Adipose tissue (tissue), 3 donors: ENCODE data around the gene GLT8D2. TPM values are rescaled to one million over a fixed set of nuclear protein-coding genes. Genes with fewer than 3 reads are reported as not detected.
A peak's percentile ranks its signal among the peaks of the same experiment; 100 is the strongest.

ENCODE experiments used
- H3K27ac ChIP-seq: one replicate; pipeline ENCODE4 v1.5.1; 2013; ENCODE audit warnings: low read depth, low read length
- WGBS, 3 donors: extraction: QIAGEN DNeasy Blood & Tissue Kit; methylation state at CpG; one replicate each; pipeline ENCODE4 v1.1.7; 2013; 5-methylcytosine and 5-hydroxymethylcytosine counted together
- polyA plus RNA-seq, 3 donors: library from polyadenylated mRNA; stranded (reverse); fragments of 200-250 nt; gene quantifications; one replicate each; pipeline ENCODE4 v1.2.3, GENCODE V29; 2013
- donor health status: healthy with polysubstance abuse.
- donor health status: Bipolar disorder and iron deficiency.
- donor health status: healthy.

The GLT8D2 gene
- polyA plus RNA-seq, 3 donors, result 1.0 to 29.4 (median 7.1) TPM

DNA sequence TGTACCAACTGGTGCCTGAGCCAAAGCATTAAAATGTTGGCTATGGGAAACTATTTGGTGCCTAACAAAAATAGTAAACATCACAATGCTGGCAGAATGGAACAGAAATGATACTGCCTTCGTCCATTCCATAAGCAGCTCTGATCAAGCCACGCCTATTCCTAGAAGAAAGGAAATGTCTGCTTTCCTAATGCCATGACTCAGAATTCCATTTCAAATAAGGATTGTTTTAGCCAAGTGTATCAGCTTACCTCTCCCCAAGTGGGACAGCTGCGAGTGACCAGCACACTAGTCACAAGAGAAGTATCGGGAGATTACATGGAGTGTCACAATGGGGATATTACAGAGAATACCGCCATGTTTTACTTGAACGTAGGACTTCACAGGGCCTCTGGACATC, 38.7 kb downstream of the GLT8D2 start:
- WGBS, 3 donors, result 67 to 78% (median 69%) methylated on average over 6 of the region's 6 CpGs
- H3K27ac ChIP-seq, result no peak overlapping the region

DNA sequence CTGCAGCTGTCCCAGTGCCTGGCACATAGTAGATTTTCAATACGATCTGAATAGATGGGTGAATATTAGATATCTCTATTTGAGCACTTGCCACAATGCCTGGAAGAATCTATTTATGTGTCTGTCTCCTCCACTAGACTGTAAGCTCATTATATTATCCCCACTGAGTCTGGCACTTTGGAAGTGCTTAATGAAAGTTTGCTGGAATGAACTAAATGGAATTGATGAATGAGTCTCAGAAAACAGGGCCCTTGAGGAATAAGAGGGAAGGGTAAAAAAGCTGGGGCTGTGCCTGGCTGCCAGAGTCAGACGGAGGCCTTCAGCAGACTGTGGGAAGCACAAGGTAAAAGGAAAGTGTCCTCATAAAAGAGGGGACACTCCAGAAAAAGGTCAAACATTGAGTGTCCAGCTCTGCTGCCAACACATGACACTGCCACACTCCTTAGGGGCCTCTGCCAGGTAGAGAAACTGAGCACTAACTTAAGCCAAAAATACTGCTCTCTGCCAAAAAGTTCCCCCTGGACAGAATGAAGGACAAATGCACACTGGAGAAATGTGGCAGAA, 39.3 kb downstream of the GLT8D2 start:
- 76 to 78% (median 76%) methylated on average over 2 of the region's 2 CpGs for WGBS, 3 donors

DNA sequence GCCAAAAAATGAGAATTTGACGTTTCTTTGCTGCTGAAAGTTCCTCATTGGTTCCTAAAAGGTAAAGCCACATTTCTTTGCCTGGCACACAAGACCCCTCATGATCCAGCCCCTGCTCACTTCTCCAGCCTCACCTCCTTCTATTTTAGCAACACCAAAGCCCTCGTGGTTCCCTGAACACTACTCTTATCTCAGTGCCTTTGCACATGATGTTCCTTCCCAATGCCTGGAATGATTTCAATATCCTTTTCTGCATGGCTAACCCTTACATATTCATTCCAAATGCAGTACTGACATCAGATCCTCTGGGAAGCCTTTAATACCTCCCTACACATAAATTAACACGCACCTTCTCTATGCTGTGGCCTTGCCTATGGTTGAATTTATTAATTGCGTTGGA, 39.9 kb downstream of the GLT8D2 start:
- H3K27ac ChIP-seq, result no peak overlapping the region
- WGBS, 3 donors, result 91 to 96% (median 95%) methylated on average over 4 of the region's 4 CpGs

More for the DNA sequence above, 39.3 kb downstream of the GLT8D2 start:
- H3K27ac ChIP-seq, result no peak overlapping the region

GRCh38 chr12:104006929-104007328, 43.1 kb downstream of the GLT8D2 start:
- WGBS, 3 donors, result 52 to 57% (median 53%) methylated on average over 3 of the region's 3 CpGs

GRCh38 chr12:104003596-104003995, 46.4 kb downstream of the GLT8D2 start:
- H3K27ac ChIP-seq, result no peak overlapping the region
- 64 to 74% (median 74%) methylated on average over 2 of the region's 2 CpGs for WGBS, 3 donors

More at GRCh38 chr12:104006929-104007328, 43.1 kb downstream of the GLT8D2 start:
- no peak overlapping the region for H3K27ac ChIP-seq

DNA sequence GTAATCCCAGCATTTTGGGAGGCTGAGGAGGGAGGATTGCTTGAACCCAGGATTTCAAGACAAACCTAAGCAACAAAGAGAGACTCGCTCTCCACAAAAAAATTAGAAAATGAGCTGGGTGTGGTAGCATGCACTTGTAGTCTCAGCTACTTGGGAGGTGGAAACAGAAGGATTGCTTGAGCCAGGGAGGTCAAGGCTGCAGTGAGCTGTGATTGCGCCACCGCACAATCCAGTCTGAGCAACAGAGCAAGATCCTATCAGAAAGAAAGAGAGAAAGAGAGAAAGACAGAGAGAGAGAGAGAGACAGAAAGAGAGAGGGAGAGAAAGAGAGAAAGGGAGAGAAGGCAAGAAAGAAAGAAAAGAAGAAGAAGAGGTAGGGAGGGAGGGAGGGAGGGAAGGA, 47.3 kb downstream of the GLT8D2 start:
- WGBS, 3 donors, result 94 to 98% (median 96%) methylated on average over 3 of the region's 3 CpGs
- no peak overlapping the region for H3K27ac ChIP-seq

- H3K27ac ChIP-seq, result no peak overlapping the region
- WGBS, 3 donors, result 74 to 82% (median 80%) methylated on average over 3 of the region's 3 CpGs
Measured at GRCh38 chr12:104000807-104001434, 49.1 kb downstream of the GLT8D2 start.

DNA sequence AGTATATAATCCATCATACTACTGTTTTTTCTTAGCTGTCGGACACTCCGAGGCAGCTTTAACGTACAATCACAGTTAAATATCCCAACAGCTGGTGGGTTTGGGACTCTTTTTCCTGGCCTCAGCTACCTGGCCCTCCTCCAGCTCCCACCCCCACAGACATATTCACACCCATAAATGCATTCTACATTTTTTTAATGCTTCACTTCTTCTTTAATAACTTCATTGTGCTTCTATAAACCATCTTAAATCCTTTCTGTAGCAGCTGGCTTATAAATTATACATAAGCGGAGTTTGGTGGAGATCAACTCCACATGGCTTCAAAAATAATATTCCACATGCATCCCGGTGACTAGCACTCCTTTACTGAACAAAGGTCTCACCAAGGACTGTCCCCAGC, 51.0 kb downstream of the GLT8D2 start:
- WGBS, 3 donors, result 74 to 86% (median 84%) methylated on average over 5 of the region's 5 CpGs
- H3K27ac ChIP-seq, result no peak overlapping the region

GRCh38 chr12:103997286-103997900, 52.6 kb downstream of the GLT8D2 start:
- 52 to 66% (median 55%) methylated on average over 16 of the region's 16 CpGs for WGBS, 3 donors
- H3K27ac ChIP-seq, result no peak overlapping the region

DNA sequence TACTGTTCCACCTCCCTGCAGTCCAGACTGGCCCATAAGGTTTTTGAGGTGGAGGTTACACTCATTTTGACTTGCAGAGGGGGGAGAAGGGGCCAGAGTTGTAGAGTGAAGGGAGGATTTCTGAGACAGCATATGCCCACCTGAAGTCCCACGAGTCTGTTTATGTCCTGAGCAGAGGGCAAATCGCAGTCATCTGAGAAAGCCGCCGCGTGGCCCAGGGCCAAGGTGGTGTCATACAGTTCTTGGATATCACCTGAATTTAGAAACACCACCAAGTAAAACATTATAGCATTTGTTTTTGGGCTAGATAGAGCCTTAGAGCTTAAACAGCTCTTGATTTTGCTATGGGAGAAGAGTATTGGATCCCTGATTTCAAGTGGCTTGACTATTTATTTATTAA, 53.4 kb downstream of the GLT8D2 start:
- no peak overlapping the region for H3K27ac ChIP-seq
- 88 to 92% (median 92%) methylated on average over 5 of the region's 5 CpGs for WGBS, 3 donors

- WGBS, 3 donors, result 80 to 88% (median 86%) methylated on average over 4 of the region's 4 CpGs
- no peak overlapping the region for H3K27ac ChIP-seq
Measured at GRCh38 chr12:103994235-103994634, 55.8 kb downstream of the GLT8D2 start.

- WGBS, 3 donors, result 68 to 98% (median 89%) methylated on average over 2 of the region's 2 CpGs
- H3K27ac ChIP-seq, result no peak overlapping the region
Measured at GRCh38 chr12:103986829-103987228, 63.2 kb downstream of the GLT8D2 start.

GRCh38 chr12:103978384-103978982, 71.5 kb downstream of the GLT8D2 start:
- H3K27ac ChIP-seq, result no peak overlapping the region
- 88 to 92% (median 91%) methylated on average over 4 of the region's 4 CpGs for WGBS, 3 donors

DNA sequence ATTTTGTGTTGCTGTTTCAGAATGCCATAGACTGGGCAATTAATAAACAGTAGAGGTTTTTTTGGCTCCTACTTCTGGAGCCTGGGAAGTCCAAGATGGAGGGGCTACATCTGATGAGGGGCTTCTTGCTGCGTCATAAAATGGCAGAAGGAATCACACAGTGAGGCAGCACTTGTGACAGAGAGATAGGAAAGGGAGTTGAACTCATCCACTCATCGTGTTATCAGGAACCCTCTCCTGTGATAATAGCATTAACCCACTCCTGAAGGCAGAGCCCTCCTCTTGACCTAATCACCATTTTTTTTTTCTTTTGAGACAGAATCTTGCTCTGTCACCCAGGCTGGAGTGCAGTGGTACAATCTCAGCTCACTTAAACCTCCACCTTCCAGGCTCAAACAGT, 74.6 kb downstream of the GLT8D2 start:
- 70 to 92% (median 83%) methylated on average over 2 of the region's 2 CpGs for whole genome bisulfite sequencing, 3 donors
- no peak overlapping the region for H3K27ac ChIP-seq

GRCh38 chr12:103973909-103974308, 76.1 kb downstream of the GLT8D2 start:
- H3K27ac ChIP-seq, result no peak overlapping the region
- 75 to 87% (median 85%) methylated on average over 2 of the region's 2 CpGs for WGBS, 3 donors

DNA sequence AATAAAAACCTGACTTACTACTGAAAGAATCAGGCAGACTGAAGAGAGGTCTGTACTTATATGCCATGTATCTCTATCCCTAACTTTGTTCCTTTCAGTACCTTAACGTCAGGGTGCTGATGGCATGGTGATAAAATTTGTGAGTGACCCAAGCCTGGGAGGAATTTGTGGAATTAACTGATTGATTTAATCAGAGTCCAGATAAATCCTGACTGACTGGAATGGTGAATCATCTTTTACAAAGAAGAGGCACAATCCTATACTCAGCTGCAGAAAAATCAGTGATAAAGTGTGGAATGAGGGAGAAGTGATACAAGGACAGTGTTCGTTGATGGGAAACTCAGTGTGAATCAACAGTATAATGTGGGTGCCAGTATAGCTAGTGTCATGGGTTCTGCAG, 80.6 kb downstream of the GLT8D2 start:
- no peak overlapping the region for H3K27ac ChIP-seq
- WGBS, 3 donors, result 49 to 80% (median 74%) methylated on average over 2 of the region's 2 CpGs

DNA sequence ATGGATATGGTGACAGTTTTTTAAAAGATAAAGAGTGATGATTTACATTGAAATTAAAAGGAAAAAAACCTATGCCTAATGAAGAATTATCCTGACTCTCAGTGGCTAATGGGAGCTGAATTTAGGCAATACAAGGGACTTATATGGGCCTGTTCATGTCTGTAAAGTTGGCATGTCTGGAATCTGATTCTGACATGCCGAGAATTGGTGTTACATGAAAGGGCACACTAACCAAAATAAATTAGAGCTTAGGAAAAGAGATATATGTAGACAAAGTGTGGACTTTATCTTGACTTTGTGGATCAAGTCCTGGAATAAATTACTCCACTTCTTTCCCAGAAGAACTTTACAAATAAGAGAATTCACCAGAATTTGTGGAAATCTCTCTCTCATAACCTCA, 83.3 kb downstream of the GLT8D2 start:
- H3K27ac ChIP-seq, result no peak overlapping the region
- WGBS, 3 donors, result 11 to 35% (median 35%) methylated on average over 1 of the region's 1 CpG

- H3K27ac ChIP-seq, result peak within 1 kb of the TSS; percentile 30
- 1 to 6% (median 6%) methylated on average over 54 to 64 of the region's 64 CpGs for WGBS, 3 donors
Measured at GRCh38 chr12:103965590-103966504, 84.1 kb downstream of the GLT8D2 start, which contains the start of gene TDG. Gene TDG (plus strand): TSS chr12:103965872. CDS start chr12:103966038, 166 bp downstream.

DNA sequence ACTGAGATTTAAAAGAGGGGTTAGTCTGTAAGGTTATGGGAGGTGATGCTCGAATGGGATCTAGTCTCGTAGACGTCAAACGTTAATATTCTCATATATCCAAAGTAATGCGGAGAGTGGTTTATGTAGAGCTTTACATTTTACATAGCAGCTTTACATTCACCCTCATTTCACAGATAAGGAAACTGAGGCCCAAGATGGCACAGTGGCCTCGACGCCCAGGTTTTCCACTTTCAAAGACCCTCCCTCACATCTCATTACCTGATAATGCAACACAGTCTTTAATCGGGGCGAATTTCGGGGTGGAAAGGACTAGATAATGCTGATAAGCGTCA, 84.8 kb downstream of the GLT8D2 start:
- 0% methylated on average over 11 of the region's 11 CpGs for WGBS, 3 donors
- no peak overlapping the region for H3K27ac ChIP-seq
